ENCODE measurements around the gene MINDY4. TPM values are rescaled to one million over a fixed set of nuclear protein-coding genes. Genes with fewer than 3 reads are reported as not detected.

The MINDY4 gene
- polyA plus RNA-seq, 1 donor = 12.2 TPM

DNA sequence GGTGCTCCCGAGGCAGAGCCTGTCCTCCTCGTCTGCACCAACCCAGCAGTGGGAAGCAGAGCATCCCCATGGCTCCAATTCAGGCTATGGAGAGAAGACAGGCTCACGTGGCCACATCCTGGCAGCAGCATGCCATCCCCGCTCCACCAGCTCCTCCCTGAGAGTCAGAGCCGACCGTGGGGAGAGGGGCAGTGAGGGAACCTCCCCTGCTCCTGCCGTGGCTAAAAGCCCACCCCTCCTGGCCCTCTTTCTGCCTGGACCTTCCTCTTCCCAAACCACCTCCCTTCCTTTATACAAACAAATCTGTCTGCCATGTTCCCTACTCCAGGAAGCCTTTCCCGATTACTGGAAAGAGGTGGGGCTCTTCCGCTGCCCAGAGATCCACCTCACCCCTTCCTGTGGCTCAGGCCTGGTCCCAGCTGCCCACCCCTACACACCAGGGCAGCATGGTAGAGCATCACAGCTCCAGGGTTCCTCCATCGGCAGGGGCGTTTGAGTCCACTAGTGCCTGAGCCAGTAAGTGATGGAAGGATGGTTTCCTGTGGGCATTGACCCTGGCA lies 129.7 kb downstream of the MINDY4 start:
- DNase-seq = no peak

DNA sequence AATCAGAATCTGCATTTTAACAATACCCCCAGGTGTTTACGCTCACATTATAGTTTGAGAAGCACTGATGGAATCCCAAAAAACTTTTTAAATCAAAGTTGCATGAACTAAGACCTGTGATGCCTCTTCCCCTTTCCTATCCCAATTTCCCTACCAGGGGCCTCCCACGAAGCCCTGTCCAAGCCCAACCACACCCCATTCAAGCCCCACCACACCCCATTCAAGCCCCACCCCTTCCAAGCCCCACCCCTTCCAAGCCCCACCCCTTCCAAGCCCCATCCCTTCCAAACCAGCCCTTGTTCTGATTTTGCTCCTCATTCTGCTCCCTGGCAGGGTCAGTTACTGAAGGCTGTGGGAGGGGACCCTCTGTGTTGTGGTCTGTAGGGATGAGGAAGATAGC lies 130.6 kb downstream of the MINDY4 start:
- no peak for DNase-seq

DNA sequence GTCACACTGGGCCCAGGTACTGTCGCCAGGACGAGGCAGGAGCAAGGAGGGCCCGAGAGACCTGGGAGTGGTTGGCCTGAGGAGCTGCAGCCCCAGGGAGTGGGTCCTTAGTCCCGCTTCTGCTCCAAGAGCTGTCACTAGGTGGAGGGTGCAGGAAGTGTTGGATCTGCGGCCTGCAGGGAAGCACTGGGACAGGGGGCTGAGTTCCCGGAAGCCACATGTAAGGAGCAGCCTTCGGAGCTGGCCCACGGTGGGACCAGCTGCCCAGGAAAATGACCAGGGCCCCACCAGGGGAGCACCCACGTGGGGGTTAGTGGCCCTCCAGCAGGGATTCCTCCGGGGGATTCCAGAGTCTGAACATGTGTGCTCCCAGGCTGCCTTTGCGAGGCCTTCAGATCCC lies 131.2 kb downstream of the MINDY4 start:
- no peak for DNase-seq

DNA sequence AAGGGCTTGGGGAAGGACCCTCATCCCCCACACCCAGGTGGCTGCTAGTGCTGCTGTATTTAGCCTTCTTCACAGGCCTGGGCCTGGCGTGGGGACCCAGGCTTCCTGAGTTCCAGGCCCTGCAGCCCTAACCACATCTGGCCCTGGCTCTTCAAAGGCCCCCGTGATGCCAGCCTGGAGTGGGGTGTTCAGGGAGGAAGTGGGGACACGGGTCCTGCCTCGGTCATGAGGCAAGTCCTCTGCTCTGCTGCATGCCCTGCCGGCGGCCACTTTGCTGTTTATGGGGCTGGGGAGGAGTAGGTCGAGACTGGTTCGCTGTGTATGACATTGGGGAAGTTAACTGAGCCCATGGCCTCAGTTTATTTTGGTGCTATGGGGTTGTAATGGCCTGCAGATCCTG lies 131.9 kb downstream of the MINDY4 start:
- DNase-seq = no peak

DNA sequence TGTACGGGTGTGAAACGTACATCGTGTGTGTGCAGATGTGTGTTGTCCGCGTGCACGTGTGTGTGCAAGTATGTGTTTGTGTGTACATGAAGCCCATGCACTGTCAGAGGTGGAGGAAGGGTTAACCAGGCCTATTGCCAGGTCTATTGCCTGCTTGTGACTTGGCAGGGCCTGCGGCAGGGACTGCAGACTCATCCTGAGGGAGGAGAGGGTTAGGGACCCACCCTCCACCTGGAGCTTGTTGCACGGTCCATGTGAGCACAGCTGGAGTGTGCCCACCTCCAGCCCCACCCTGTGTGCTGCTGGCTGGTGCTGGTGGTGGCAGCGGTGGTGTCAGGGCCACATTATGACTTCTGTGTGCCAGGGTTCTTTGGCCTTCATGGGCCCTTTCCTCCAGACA lies 133.3 kb downstream of the MINDY4 start:
- no peak for DNase-seq

DNA sequence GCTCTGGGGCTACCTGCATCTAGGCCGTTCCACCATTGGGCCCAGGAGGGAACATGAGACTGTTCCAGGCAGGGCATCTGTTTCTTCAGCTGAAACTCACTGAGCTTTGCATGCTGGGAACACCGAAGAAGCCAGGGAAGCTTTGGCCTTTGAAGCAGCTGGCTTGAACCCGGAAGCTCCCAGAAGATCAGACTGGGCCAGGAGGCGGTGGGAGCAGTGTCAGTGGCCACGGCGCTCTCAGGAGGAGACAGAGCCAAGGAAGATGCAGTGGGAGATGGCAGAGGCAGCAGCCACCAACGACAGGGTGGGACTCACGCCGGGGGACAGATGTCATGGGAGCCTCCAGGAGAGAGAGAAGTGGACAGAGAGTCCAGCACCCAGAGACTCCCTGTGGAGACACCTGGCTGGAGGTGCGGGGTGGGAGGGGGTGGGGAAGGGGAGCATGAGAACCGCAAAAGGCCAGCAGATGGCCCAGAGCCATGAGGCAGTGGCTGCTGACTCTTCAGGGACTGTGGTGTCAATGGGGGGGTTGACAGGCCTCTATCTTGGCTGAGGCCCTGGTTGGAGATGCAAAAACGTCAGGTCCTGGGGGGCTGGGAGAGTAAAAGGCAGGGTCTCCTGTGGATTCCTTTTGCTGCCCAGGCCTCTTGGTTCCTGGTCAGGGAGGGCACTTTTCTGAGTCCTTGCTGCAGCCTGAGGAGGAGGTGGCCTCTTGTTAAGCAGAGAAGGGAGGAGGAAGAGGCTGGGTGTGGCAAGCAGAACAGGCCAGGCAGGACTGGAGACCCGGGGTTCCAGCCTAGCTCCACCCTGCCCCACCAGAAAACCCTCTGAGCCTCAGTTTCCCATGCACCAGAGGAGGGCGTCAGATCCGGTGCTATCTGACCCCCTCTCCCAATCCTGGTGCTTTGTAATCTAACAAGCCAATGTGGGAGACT lies 134.1 kb downstream of the MINDY4 start:
- DNase-seq = no peak

DNA sequence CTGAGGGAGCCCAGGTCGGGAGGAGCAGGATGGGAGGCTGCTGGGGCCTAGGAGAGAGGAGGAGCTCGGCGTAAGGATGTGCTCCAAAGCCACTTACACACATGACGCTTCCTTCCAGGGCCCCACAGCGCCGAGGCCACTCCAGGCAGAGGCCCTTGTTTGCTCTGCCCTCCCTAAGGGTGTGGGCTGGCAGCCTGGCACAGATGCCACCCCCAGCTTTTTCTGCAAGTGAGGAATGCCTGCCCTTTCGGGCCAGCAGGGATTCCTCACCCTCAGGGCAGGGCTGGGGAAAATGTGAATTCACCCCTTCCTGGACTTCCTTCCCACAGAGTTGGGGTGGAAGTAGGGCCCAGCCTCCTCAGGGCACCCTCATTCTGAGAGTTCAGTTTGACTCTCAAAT lies 134.8 kb downstream of the MINDY4 start:
- DNase-seq = no peak

DNA sequence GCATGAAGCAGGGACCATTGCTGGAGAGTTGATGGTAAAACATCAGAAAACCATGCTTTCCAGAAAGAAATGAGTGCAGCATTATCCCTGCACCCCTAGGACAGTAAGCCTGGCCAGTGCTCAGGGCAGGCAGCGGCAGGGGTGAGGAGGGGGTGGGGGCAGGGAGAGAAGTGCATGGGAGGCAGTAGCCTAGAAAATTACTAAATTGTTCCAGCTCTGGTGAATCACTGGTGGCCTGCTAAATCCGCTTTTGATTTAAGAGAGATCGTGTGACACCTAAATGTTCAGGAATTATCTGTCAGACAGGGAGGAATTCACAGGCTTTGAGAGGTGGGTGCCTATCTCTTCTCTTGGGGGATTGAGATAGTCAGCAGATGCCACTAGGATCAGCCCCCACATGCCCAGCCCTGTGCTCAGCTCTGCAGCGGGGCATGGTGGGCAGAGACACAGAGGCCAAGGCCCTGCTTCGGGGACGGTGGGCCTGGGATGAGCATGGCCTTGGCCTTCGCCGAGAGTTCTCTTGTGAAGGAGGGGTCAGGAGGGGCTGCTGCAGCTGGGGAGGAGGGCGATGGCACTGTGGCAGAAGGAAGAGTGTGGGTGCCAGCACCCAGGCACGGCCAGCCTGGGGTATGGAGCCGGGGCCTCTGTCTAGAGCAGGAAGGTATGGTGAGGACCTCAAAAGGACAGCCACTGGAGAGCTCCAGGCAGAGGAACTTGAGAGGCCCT lies 135.5 kb downstream of the MINDY4 start:
- no peak for DNase-seq

DNA sequence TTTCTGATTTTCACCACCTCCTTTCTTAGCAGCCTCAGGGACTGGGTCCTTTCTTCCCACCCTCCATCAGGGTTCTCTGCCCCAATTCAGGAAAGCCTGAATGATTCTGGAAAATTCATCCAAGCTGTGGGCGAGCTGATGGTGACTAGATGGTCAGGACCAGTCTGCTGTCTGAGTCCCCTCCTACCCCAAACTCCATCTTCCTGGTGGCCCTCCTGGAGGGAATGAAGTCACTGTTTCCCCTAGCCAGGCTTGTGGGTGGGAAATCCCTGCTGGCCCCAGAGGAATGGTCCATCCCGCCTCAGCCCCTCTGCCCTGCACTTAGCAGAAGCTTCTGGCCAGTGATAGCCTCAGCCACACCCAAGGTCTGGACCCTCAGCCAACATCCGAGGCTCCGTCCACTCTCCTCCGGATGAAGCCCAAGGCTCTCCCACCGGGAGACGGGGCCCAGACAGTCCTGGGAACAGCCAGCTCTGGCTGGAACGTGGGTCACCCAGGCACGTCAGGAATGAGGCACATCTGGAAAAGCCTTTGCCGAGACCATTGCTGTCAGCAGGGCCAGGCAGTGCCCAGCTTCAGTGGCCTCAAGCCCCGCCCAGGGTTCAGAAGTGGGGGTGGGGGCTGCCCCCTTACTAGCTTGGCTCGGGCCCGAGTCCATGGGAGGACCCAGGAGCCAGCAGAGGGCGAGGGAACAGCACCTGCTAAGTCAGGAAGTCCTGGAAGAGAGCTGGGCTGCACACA lies 136.5 kb downstream of the MINDY4 start:
- no peak for DNase-seq

DNA sequence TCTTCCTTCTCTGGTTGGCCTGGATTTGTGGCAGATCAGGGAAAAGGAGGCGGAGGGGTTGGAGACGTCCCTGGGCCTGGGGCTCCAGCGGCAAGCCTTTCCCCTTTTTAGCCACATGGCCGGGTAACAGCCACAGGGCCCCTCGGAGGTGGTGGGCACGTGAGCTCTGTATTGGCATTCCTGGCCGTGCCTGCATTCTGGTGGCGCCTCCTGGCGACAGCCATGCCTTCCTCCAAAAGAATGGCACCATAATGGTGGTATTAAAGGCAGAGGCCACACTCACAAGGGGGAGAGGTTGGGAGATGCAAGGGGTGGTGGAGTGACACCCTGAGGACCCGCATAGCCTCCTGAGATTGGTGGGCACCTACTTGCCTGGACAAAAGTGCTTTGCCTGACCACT lies 137.5 kb downstream of the MINDY4 start:
- no peak for DNase-seq

DNA sequence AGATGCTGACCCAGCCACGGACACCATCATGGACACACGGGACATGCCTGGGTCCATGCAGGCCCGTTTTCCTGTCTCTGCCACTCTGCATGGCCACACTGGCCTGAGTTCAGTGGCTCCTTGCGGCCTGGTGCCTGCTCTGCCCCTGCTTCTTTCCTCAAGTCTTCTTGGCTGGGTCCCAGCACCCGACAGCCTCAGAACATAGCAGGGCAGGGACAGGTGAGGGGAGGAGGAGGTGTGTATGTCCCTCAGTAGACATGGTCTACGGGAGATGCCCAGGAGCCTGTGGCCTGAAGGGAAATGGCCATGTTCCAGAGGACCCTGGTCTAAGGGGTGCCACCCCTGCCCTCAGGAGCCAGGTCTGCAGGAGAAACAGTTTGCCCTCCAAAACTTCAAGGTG lies 138.2 kb downstream of the MINDY4 start:
- DNase-seq = no peak

DNA sequence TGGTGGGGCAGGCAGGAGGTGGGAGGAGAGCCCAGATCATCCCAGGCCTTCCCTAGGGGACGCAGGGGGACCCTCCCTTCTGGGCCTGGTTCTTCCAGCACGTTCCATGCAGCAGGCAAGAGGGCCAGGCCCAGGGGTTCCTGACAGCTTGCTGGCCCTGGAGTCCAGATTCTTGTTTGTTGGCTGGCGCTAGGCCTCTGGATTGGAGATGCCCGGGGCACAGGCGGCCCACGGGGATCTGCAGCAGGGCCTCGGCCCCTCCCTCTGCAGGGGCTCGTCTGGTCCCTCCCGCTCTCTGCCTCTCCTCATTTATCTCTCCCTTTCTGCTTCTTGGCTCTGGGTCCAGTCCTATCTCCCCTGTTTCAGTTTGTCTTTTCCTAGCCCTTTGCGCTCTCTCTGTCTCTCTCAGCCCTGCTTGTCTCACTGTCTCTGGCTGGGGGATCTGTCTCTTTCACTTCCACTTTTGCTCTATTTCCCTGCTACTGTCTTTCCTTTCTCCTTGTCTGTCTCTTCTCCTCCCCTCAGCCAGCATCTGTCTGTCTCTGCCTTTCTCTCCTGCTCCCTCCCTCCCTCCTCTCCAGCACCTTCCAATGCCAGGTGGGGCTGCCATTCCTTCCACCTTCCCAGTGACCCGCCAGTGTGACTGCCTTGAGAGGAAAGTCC lies 139.3 kb downstream of the MINDY4 start:
- DNase-seq = no peak

DNA sequence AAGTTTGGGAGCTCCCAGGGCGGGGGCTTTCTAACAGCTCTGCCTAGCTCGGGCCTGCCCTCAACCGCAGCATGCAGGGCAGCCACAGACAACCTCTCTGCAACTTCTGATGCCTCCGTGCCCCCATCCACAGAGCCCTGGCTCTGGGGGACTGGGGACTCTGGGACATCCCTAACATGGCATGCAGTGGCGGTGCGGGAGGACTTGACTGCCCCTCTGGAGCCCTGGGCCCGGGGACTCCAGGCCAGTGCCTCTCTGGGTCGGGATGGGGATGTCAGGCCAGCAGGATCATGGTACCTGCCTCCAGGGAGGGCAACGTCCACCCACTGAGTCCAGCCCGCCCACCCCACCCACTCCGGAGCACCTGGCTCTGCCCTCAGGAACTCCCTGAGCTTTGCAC lies 139.9 kb downstream of the MINDY4 start:
- DNase-seq = no peak

DNA sequence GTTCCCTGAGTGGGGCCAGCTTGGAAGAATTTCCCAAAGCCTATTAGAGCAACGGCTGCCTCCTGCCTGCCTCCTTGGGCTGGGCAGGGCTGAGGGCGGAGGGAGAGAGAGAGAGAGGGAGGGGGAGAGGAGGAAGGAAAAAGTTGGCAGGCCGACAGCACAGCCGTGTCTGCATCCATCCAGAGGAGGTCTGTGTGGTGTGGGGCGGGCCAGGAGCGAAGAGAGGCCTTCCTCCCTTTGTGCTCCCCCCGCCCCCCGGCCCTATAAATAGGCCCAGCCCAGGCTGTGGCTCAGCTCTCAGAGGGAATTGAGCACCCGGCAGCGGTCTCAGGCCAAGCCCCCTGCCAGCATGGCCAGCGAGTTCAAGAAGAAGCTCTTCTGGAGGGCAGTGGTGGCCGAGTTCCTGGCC lies 140.3 kb downstream of the MINDY4 start, which contains the start of gene AQP1:
TSS of gene AQP1 (plus strand) at position 293 of the 409 bp plus-strand sequence. CDS start at position 350, 57 bp downstream.
- DNase-seq = peak; percentile 56

DNA sequence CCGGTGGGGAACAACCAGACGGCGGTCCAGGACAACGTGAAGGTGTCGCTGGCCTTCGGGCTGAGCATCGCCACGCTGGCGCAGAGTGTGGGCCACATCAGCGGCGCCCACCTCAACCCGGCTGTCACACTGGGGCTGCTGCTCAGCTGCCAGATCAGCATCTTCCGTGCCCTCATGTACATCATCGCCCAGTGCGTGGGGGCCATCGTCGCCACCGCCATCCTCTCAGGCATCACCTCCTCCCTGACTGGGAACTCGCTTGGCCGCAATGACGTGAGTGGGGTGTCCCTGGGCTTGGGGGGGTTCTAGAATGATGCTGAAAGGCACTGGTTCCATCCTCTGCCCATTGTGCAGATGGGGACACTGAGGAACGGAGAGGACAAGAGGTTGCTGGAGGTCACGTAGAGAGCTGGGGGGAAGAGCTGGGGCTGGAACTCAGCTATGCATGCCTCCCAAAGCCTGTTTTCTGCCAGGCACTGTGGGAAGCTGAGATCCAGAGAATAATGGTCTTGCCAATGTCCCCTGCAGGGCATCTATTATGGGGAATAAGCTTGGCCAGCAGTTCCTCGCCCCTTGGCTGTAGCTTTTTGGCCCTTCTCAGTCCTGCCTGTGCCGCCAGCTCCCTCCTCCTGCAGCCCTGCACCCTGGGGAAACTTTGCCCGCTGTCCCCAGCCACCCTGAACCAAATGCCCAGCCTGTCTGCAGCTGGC lies 141.0 kb downstream of the MINDY4 start:
- DNase-seq = no peak

DNA sequence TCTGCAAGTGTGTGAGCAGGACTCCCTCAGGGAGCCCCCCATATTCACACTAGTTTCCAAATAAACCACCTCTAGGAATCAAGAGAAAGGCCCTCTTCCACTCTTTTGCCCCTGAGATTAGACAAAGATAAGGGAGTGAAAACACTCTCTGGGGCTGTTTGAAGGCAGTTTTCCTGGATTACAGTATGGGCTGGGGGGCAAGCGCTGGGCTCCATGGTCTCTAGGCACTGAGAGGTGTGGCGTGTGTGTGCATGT lies 141.4 kb downstream of the MINDY4 start:
- no peak for DNase-seq

DNA sequence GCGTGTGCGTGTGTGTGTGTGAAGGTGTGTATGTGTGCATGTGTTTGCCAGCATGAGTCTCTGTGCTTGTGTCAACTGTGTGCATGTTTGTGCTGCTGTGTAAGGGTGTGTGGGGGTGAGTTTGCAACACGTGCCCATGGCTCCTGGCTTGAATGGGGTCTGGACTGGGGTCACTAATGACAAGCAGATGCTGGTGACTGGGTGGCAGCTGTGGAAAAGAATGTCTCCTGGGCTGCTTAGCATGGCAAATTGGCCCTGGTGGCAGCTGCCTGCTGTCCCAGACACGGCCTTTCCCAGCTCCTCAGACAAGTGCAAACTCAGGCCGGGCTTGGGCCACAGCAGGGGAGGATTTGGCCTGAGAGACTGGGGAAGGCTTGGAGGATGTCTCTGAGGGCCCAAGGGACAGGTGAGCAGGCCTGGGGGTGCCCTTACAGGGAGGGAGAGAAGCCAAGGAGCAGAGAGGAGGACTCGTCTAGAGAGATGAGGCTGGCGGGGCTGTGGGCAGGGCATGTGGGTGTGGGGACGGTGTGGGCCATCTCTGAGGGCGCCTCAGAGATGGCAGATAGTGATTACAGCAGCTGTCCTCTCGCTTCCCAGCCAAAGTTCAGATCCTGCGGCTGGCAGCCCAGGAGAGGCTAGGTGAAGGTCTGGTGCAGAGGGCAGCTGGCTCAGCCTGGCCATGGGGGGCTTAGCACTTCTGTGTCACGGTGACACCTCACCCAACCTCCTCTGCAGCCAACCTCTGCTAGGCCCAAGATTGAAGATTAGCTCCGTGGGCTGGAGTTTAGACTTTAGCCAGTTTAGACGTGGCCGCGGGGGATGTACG lies 142.0 kb downstream of the MINDY4 start:
- no peak for DNase-seq

DNA sequence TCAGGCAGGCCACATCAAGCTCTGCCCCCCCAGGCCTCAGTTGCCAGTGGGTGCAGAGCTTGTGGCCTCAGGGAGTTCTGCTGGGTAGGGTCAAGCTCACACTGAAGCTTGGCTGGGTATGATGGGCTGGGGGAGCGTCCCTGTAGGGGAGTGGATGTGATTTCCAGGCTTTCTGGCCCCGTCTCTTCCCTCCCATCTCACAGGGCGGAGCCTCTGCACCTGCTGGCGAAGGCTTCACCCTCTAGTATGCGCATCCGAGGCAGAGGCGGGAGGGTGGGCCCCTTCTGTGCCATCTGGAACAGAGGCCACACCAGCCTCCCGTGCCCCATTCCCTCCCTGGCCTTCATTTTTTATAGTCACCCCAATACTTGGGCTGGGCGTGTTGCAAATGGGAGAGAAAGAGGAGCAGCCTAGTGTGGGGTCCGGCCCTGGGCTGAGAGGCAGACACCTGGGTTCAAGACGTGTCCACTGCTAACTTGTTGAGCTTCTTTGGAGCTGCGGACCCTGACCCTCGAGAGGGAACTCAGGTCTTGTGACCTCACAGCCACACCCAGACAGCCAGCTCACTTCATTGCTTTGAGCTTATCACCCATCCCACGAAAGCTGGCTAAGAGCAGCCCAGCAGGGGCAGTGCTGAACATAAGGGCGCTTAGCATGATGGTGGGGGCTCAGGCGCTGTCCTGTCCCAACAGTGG lies 142.8 kb downstream of the MINDY4 start:
- no peak for DNase-seq

DNA sequence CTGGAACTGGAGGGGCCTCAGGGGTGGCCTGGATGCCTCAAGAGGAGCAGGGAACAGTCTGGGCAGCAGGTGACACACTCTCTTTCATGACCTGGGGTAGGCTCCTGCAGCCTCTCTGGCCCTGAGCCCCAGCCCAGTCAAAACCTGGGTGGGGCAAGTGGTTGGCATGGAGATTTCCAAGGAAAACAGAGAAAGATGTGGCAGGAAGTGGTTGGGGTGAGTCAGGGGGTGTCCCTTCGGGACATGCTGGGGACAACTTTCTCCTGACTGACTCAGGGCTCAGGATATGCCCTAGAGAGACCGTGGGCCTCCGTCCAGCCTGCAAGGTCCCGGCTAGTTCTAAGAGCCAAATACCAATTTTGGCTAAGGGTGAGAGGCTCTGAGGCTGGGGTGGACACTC lies 143.4 kb downstream of the MINDY4 start:
- no peak for DNase-seq

All from left kidney (tissue), 2 donors.